CD4-positive, alpha-beta T cell treated with Interleukin-6 at 100 ng/mL for 8 hours (primary cell): ENCODE measurements around the gene JAML.
A peak's percentile ranks its signal among the peaks of the same experiment; 100 is the strongest.

Experiments used
- DNase-seq: peaks from one replicate; pipeline ENCODE4 v3.0.0-alpha.2; 2020; ENCODE audit warnings: mixed read lengths, low spot score

JAML gene

GRCh38 chr11:118215765-118216164 is 9.0 kb downstream of the JAML start:
- no peak for DNase-seq

GRCh38 chr11:118215262-118215661 is 9.5 kb downstream of the JAML start:
- no peak for DNase-seq

GRCh38 chr11:118214210-118214914 is 10.4 kb downstream of the JAML start:
- DNase-seq: no peak

- no peak for DNase-seq
Observed at GRCh38 chr11:118213781-118214180, 11.0 kb downstream of the JAML start.

GRCh38 chr11:118213201-118213600 is 11.6 kb downstream of the JAML start:
- no peak for DNase-seq

- DNase-seq: no peak
Observed at GRCh38 chr11:118212781-118213191, 12.0 kb downstream of the JAML start.

- no peak for DNase-seq
Observed at GRCh38 chr11:118212131-118212725, 12.6 kb downstream of the JAML start.

GRCh38 chr11:118211006-118211405 is 13.8 kb downstream of the JAML start:
- no peak for DNase-seq

- DNase-seq: no peak
Observed at GRCh38 chr11:118210323-118210722, 14.5 kb downstream of the JAML start.

- no peak for DNase-seq
Observed at GRCh38 chr11:118209033-118209432, 15.8 kb downstream of the JAML start.

GRCh38 chr11:118207079-118207478 is 17.7 kb downstream of the JAML start:
- DNase-seq: no peak

GRCh38 chr11:118206391-118207031 is 18.3 kb downstream of the JAML start:
- no peak for DNase-seq

GRCh38 chr11:118205606-118206378 is 19.0 kb downstream of the JAML start:
- no peak for DNase-seq

GRCh38 chr11:118202599-118203422 is 22.0 kb downstream of the JAML start:
- DNase-seq: peak; percentile 72

GRCh38 chr11:118201966-118202365 is 22.8 kb downstream of the JAML start:
- DNase-seq: no peak

GRCh38 chr11:118200901-118201680 is 23.7 kb downstream of the JAML start:
- DNase-seq: peak; percentile 25

- DNase-seq: no peak
Observed at GRCh38 chr11:118200497-118200896, 24.3 kb downstream of the JAML start.

- DNase-seq: no peak
Observed at GRCh38 chr11:118199135-118199534, 25.7 kb downstream of the JAML start.

- peak; percentile 81 for DNase-seq
Observed at GRCh38 chr11:118198370-118198769, 26.4 kb downstream of the JAML start.

GRCh38 chr11:118194835-118195627 is 29.8 kb downstream of the JAML start:
- DNase-seq: no peak
